DND-41 (cell line): Measurements from ENCODE around the gene DPP6.

Experiments
- ATAC-seq: fragments of 200-7000 bp; cut with Tn5 transposase; 3 replicates; pipeline ENCODE4 v1.9.1; 2021; ENCODE audit warnings: low read depth; ENCODE audit not compliant: insufficient read depth
- DNase-seq: peaks from one replicate; pipeline ENCODE4 v3.0.0-alpha.2; 2020
- H2AFZ ChIP-seq: 2 replicates; pipeline ENCODE4 v1.6.0; 2012; ENCODE audit warnings: low read depth, low read length
- H3K27ac ChIP-seq: 2 replicates; pipeline ENCODE4 v1.5.1; 2012; ENCODE audit warnings: low read length, inconsistent platforms
- H3K27me3 ChIP-seq: fragments of 200-600 bp; sonication (generic); 2 replicates; pipeline ENCODE4 v1.6.0; 2012; ENCODE audit warnings: low read length, mild to moderate bottlenecking, inconsistent platforms; ENCODE audit not compliant: insufficient read depth, poor library complexity
- H3K36me3 ChIP-seq: 2 replicates; pipeline ENCODE4 v1.5.1; 2012; ENCODE audit warnings: low read length, inconsistent platforms; ENCODE audit not compliant: insufficient read depth
- H3K4me1 ChIP-seq: 2 replicates; pipeline ENCODE4 v1.5.1; 2012; ENCODE audit warnings: mild to moderate bottlenecking, low read length; ENCODE audit not compliant: insufficient read depth
- H3K4me2 ChIP-seq: 2 replicates; pipeline ENCODE4 v1.6.0; 2012; ENCODE audit warnings: mild to moderate bottlenecking, moderate library complexity, low read length, inconsistent platforms; ENCODE audit not compliant: insufficient read depth
- H3K4me3 ChIP-seq, 2 experiments: fragments of 200-600 bp in 1 of 2; shearing (Covaris generic) in 1 of 2; 2 replicates each; pipeline ENCODE4 v1.5.1; 2012 to 2016; ENCODE audit warnings: inconsistent platforms in 2 of 2, low read length in 2 of 2, mild to moderate bottlenecking in 2 of 2, low read depth in 1 of 2, moderate library complexity in 1 of 2
- H3K79me2 ChIP-seq: 2 replicates; pipeline ENCODE4 v1.6.0; 2012; ENCODE audit warnings: low read length, inconsistent platforms; ENCODE audit not compliant: insufficient read depth
- H3K9ac ChIP-seq: 2 replicates; pipeline ENCODE4 v1.6.0; 2012; ENCODE audit warnings: low read depth, mild to moderate bottlenecking, inconsistent platforms, low read length, moderate library complexity
- H3K9me3 ChIP-seq: 2 replicates; pipeline ENCODE4 v1.5.1; 2012; ENCODE audit warnings: low read length, moderate library complexity, mild to moderate bottlenecking, inconsistent platforms; ENCODE audit not compliant: insufficient read depth, severe bottlenecking
- H4K20me1 ChIP-seq: 2 replicates; pipeline ENCODE4 v1.6.0; 2012; ENCODE audit warnings: low read length; ENCODE audit not compliant: insufficient read depth
- CTCF ChIP-seq: IDR thresholded peaks from 2 replicates; pipeline ENCODE4 v1.5.1; 2012; ENCODE audit warnings: borderline replicate concordance, low read length, moderate library complexity, mild to moderate bottlenecking; ENCODE audit not compliant: poor library complexity, severe bottlenecking; ENCODE audit errors: extremely low read depth
- EZH2 ChIP-seq: IDR thresholded peaks from 3 replicates; pipeline ENCODE4 v1.6.1; 2012; ENCODE audit warnings: borderline replicate concordance, low read depth, mild to moderate bottlenecking, moderate library complexity, low read length, inconsistent platforms; ENCODE audit not compliant: severe bottlenecking

The DPP6 gene

DNA sequence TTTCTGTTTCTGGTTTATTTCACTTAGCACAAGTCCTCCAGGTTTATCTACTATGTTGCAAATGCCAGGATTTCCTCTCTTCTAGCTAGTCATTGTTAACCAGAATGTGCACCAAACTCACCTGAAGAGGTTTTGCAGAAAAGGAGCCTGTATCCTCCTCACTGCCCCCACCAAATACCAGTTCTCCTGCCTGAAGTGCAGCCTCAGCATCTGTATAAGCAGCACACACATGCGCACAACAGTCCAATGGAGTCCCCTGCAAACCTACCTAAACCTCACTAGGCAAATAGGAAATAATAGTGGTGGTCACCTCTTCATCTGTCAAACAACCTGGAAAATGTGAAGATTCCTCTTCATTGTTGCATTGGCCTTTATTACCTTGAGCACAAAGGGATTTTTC is 712.9 kb downstream of the DPP6 start:
- Histone ChIP-seq H3K79me2 (no peaks in the 10 kb centered on the region), H3K4me2 (no peak overlapping the region), H4K20me1 (no peaks in the 10 kb centered on the region), H3K9ac (no peak overlapping the region), H3K9me3 (no peaks in the 10 kb centered on the region), H2AFZ (no peak overlapping the region), H3K4me1 (no peaks in the 10 kb centered on the region), H3K27me3 (no peaks in the 10 kb centered on the region), H3K4me3 (no peak overlapping the region), H3K36me3 (no peaks in the 10 kb centered on the region), H3K27ac (no peak overlapping the region)
- DNase-seq (no peak), ATAC-seq (no peak)
- TF ChIP-seq EZH2 (no peak), CTCF (no peak)

- no peaks in the 10 kb centered on the region for H3K36me3 ChIP-seq
- ATAC-seq (no peak), DNase-seq (no peak)
- no peak overlapping the region for H2AFZ ChIP-seq
- H3K9me3 ChIP-seq = no peaks in the 10 kb centered on the region
- no peak overlapping the region for H3K4me2 ChIP-seq
- no peaks in the 10 kb centered on the region for H4K20me1 ChIP-seq
- TF ChIP-seq CTCF (no peak), EZH2 (no peak)
- H3K27me3 ChIP-seq = no peaks in the 10 kb centered on the region
- H3K9ac ChIP-seq = no peak overlapping the region
- peaks cover 17% of the 10 kb centered on the region for H3K4me1 ChIP-seq
- H3K27ac ChIP-seq = no peak overlapping the region
- H3K4me3 ChIP-seq = no peak overlapping the region
- H3K79me2 ChIP-seq = no peaks in the 10 kb centered on the region
Measured at GRCh38 chr7:154767142-154767541, 714.9 kb downstream of the DPP6 start.

DNA sequence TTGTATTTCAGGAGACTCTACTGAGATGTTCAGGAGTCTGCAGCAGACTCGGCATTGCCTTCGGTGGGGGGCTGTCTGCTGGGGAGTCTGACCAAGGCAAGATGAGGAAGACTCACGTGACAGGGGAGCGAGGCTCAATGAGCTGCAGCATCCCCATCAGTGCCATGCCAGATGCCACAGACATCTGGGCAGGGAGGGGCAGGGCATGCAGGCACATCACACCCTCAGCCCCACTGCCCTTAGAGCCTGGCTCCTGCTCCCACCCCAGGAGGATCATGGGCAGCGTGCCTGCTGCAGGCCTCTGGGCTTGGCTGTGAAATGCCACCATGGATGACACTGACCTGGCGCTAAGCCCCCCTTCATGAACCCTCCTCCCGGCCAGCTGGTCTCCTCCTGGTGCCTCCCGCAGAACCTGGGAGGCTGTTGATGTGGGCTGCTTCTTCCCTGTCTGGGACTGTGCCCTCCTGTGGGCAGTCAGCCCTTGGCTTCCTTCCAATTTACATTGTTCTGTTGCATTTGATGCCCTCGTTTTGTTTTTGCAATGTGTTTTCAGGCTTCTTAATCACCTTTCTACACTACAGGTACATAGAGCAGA is 715.7 kb downstream of the DPP6 start:
- Histone ChIP-seq H3K27me3 (no peaks in the 10 kb centered on the region), H2AFZ (no peak overlapping the region), H3K9me3 (no peaks in the 10 kb centered on the region), H3K9ac (no peak overlapping the region), H3K4me1 (peaks cover 18% of the 10 kb centered on the region), H4K20me1 (no peaks in the 10 kb centered on the region), H3K36me3 (no peaks in the 10 kb centered on the region), H3K4me3 (no peak overlapping the region), H3K4me2 (no peak overlapping the region), H3K79me2 (no peaks in the 10 kb centered on the region), H3K27ac (no peak overlapping the region)
- ATAC-seq (no peak), DNase-seq (no peak)
- no peak for TF ChIP-seq CTCF
- no peak for TF ChIP-seq EZH2

- Histone ChIP-seq H3K4me3 (no peak overlapping the region), H4K20me1 (no peaks in the 10 kb centered on the region), H3K36me3 (no peaks in the 10 kb centered on the region), H3K79me2 (no peaks in the 10 kb centered on the region), H3K27ac (no peak overlapping the region), H2AFZ (no peak overlapping the region), H3K9me3 (no peaks in the 10 kb centered on the region), H3K4me2 (no peak overlapping the region), H3K9ac (no peak overlapping the region), H3K27me3 (no peaks in the 10 kb centered on the region), H3K4me1 (peaks cover 18% of the 10 kb centered on the region)
- no peak for ATAC-seq
- TF ChIP-seq CTCF = no peak
- no peak for TF ChIP-seq EZH2
- no peak for DNase-seq
Measured at GRCh38 chr7:154769001-154769400, 716.8 kb downstream of the DPP6 start.
